OCI-LY1 (cell line): Measurements from ENCODE around the gene GLRA3.

ENCODE experiments used
- CTCF ChIP-seq: fragments of 200-600 bp; sonication (generic), shearing (Covaris generic); IDR thresholded peaks from 2 replicates; pipeline ENCODE4 v1.5.1; 2017; ENCODE audit warnings: mild to moderate bottlenecking, antibody characterized with exemption, low read length, moderate library complexity, mixed read lengths
- EZH2 ChIP-seq: fragments of 200-600 bp; sonication (generic), shearing (Covaris generic); IDR thresholded peaks from 2 replicates; pipeline ENCODE4 v1.8.0; 2017; ENCODE audit warnings: borderline replicate concordance, mixed run types, mild to moderate bottlenecking, antibody characterized with exemption, low read length, moderate library complexity, mixed read lengths

GRCh38 chr4:174702979-174703478, 126.0 kb downstream of the GLRA3 start:
- TF ChIP-seq CTCF: no peak
- no peak for TF ChIP-seq EZH2
